Left hindlimb (tissue), 1 donor: ENCODE results near the gene MBD4.
A peak's percentile ranks its signal among the peaks of the same experiment; 100 is the strongest.
"Not testable (repeated sequence)": the region's sequence is repeated elsewhere in the genome, so short reads cannot be mapped to it uniquely, and the experiment has no call there.

Experiments
- DNase-seq: peaks from one replicate; pipeline ENCODE4 v3.0.0-alpha.2; 2018

The MBD4 gene

DNA sequence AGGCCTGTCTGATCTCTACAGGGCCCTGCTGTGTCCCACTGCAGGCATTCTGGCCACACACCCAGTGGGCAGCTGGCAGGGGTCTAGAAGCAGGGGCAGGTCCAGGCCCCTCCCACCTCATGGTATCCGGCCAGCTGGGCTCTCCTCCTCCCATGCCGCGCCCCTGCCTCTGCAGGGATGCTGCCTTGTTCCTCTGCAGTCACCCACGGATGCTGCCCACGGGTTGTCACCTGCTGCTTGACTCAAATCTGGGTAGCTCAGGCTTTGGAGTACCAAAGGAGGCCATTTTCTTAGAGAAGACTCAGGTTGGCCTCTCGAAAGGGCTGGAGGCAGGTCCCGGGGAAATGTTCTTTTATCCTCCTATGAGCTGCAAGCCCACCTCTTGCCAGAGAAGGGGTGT lies 36.3 kb downstream of the MBD4 start:
- no peak for DNase-seq

- no peak for DNase-seq
Observed at GRCh38 chr3:129402616-129403015, 37.1 kb downstream of the MBD4 start.

DNA sequence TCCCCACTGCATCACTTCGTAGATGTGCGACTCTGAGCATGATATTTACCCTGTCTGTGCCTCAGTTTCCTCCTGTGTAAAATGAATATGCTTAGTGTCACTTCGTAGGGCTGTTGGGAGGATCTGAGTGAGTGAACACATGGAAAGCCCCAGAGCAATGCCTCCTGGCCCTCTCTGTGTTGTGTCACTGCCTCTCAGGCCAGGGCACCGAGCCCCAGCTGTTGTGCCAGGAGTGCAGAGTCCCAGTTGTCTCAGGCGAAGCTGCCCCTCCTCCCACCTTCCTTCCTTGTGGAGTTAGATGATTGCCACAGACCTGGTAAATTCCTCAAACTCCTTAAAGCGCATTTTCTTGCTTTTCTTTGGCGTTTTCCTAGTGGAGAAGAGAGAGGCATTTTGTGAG lies 37.5 kb downstream of the MBD4 start:
- no peak for DNase-seq

- no peak for DNase-seq
Observed at GRCh38 chr3:129399895-129400357, 39.8 kb downstream of the MBD4 start.

DNA sequence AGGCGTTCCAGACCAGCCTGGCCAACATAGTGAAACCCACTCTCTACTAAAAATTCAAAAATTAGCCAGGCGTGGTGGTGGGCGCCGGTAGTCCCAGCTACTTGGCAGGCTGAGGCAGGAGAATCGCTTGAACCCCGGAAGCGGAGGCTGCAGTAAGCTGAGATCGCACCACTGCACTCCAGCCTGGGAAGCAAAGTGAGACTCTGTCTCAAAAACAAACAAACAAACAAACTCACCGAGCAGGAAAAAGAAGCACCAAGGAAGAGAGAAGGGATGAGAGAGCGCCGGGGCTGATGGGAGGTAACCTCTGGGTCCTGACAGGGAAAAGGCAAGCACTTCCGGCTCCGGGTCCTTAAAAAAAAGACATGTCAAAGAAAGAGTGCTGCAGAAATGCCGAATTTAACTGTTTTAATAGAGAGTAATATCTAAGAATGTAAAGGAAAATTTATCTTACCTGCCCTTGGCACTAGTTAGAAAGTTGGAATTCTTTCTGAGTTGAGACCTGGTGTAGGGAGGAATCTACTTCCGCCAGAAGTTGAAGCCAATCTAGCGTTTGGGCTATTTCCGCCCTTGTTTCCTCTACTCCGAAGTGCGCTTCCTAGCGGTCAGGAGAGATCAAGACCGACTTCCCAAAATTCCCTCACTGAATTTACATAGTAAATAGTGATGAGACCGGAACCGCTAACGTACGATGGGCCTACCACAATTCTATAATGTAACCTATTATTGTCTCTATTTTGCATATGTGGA lies 40.4 kb downstream of the MBD4 start:
- peak; percentile 84 for DNase-seq

DNA sequence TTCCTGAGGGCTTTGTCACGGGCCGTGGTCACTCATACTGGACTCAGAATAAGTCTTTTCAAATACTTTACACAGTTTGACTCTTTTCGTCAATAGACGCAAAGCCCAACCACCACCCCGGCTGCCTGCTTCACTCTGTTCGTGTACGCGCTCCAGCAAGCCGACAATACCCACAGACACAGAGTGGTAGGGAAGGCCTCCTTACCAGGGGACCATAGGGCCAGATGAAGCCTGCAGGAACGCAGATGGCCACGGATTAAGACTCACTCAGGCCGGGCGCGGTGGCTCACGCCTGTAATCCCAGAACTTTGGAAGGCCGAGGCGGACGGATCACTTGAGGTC lies 41.0 kb downstream of the MBD4 start:
- DNase-seq: no peak

DNA sequence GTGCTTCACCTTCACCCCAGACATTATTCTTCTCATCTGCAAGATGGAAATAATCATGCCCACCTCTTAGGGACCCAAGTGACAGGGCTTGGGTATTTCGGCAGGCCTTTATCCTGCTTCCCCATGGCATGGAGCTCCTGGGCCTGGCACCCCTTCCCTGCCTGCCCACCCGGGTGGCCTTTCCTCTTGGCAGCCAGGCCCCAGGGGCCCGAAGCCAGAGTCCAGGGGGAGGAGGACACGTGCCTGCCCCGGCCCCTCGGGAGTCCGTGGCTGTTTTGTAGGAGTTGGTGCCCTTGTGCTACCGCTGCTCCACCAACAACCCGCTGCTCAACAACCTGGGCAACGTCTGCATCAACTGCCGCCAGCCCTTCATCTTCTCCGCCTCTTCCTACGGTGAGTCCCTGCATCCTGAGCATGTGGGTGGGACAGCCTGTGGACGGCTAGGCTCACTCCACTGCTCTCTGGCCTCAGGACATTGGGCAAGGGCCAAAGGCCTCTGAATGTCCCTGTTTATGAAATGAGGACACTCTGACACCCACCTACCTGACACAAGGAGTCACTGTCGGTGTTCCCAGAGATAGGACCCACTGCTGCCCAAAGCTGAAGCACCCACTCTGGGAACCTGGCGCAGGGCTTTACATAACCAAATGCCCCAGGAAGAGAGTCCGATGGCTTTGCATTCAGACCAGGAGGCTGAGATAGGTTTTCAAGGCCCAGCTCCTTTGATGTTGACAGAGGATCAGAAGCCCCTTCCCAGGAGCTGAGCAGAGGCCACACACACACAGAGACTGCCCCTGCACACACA lies 45.8 kb downstream of the MBD4 start:
- not testable (repeated sequence) for DNase-seq

DNA sequence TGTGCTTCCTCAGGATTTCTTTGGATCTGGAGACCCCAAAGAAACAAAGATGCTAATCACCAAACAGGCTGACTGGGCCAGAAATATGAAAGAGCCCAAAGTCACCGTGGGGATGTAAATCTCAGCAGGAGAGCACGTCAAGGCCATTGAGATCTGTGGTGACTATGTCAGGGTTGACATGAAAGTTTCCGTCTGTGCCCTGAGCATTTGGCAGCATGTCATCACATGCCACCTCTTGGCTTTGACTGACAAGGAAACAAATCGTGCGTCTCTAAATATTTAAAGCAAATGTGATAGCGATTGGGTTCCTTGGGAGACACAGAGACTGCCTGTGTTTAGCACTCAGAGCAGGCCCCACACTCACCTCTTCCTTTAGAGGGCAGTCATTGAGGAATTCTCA lies 46.5 kb downstream of the MBD4 start:
- DNase-seq: no peak

GRCh38 chr3:129392106-129392887 lies 47.5 kb downstream of the MBD4 start:
- not testable (repeated sequence) for DNase-seq

- not testable (repeated sequence) for DNase-seq
Observed at GRCh38 chr3:129391583-129391982, 48.2 kb downstream of the MBD4 start.

DNA sequence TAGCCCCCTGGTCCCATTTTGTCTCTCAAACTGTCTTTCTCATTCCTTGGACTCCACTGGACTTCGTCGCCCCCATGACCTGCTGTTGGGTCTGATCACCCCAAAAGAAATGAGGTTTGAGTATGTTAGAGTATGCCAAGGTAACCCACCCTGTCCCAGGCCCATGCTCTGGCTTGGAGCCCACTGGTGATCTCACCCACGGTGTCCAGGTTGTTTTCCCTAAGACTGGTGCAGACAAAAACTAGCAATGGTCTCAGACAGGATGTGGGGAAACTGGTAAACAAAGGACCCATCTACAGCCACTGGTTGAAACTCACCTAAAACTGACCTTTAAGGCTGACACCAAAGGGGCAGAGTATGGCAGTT lies 50.2 kb downstream of the MBD4 start:
- no peak for DNase-seq

GRCh38 chr3:129388791-129389571 lies 50.8 kb downstream of the MBD4 start:
- not testable (repeated sequence) for DNase-seq

- DNase-seq: no peak
Observed at GRCh38 chr3:129387487-129387886, 52.3 kb downstream of the MBD4 start.

- no peak for DNase-seq
Observed at GRCh38 chr3:129386984-129387383, 52.8 kb downstream of the MBD4 start.

GRCh38 chr3:129385507-129385906 lies 54.2 kb downstream of the MBD4 start:
- DNase-seq: not testable (repeated sequence)

DNA sequence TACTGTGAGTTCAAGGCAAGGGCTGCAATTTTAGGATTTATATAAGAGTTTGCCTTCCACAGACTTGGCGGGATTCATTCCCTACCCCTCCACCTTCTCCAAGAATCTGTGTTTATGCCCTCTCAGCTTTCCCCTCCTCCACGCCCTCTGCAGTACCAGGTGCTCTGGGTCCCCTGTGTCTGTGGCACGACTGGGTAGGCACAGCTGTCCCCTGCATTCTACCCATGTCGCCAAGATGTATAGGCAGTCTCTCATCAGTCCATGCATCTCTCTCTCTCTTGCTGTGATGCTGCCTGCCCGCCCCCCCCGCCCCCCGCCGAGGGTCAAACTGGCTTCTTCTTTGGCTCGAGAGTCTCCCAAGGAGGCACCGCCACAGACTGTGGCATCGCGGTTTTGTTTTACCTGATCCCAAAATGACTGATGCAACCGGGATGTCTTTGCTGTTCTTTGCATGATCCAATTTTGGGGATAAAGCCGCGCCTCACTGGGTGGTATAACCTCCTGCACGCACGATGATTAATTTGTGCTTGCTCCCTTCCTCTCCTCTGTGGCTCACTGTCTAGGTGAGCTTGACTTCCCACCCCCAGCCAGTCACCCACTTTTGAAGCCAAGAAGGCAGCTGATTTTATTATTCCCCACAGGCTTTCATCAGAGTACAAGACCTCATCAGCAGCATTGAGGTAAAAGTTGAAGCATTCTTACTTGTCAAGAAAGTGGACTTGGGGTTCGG lies 55.0 kb downstream of the MBD4 start:
- DNase-seq: no peak

DNA sequence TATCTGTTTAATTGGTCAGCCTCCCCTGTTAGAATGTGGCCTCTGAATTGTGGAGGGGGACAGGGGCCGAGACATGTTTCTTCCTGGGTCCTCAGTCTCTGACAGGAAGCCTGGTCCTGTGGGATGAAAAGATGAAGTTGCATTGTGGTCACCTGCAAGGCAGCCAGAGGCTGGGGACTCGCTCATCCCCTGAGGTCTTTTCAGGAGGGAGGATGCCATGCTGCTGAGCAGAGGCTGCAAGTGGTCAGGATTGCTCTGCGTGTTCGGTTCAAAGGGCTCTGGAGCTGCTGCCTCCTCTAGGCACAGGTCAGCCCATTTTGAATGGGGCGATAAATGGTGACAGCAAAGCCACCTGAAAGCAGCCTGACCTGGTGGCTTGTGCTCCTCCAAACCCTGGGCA lies 55.6 kb downstream of the MBD4 start:
- not testable (repeated sequence) for DNase-seq

GRCh38 chr3:129383292-129383860 lies 56.4 kb downstream of the MBD4 start:
- DNase-seq: peak; percentile 70

DNA sequence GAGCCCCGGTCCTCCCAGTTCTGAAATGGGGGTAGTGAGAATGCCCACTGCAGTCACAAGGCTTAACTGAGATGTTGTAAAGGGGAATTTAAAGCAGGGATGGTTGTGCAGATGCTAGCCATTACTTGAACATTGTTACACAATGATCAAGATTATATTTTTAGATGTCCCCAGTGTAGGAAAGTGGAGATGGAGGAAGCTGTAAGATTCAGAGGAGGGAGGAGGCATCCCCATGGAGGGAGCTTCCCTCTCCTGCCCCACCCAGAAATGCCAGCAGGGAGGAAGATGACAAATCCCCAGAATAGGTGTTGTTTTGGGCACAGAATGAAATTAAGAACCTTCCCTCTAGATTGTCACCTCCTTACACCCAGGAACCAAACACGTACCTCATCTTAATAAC lies 57.4 kb downstream of the MBD4 start:
- no peak for DNase-seq
